Stimulated activated CD4-positive, alpha-beta T cell treated with anti-CD3 and anti-CD28 coated beads, Interleukin-12 subunit alpha, Interleukin-12 subunit beta, amount 100 ng/mL, for 48 hours (primary cell): ENCODE results near the gene FAM167B.

Source experiments
- DNase-seq, 3 donors: peaks; one replicate each; pipeline ENCODE4 v3.0.0-alpha.2; 2020; ENCODE audit warnings: low read depth in 2 of 3, low spot score in 1 of 3

FAM167B gene

DNA sequence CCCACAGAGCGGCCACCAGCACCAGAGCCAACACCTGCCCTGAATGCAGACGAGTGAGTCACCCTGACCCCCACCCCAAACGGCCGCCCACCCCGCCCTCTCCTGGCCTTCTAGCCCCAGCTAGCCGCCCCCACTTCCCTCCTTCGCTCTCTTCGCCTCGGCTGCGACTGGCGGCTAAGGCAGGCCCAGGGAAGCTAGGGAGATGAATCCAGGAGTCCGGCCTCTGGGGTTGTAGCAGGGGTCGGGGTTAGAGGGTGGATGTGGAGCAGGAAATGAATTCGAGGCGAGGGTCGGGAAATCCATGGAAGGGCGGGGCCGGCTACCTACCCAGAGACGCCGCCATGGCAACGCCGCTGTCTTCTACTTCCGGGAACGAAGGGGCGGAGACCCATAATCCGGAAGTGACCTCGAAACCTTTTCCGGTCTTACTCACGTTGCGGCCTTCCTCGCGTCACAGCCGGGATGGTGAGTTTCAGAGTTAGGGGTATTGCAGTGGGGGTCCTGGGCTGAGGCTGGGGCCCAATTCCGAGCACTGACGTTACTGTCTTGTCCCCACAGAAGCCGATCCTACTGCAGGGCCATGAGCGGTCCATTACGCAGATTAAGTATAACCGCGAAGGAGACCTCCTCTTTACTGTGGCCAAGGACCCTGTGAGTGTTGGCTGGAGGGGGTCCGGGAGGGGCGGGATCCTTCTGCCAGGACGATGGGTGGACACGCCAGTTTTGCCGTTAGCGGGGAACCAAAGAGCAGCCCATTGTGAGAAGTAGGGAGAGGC, 24.9 kb upstream of the FAM167B start, which contains the start of the genes EIF3I and TMEM234:
Gene EIF3I (plus strand): TSS at position 428 of the 776 bp plus-strand sequence. CDS start 35 bp downstream, at position 463.
Gene TMEM234 (minus strand): TSS at position 374 of the 776 bp plus-strand sequence. CDS start 31 bp downstream, at position 343.
- DNase-seq = peak; percentile 82 to 91 (median 87)

DNA sequence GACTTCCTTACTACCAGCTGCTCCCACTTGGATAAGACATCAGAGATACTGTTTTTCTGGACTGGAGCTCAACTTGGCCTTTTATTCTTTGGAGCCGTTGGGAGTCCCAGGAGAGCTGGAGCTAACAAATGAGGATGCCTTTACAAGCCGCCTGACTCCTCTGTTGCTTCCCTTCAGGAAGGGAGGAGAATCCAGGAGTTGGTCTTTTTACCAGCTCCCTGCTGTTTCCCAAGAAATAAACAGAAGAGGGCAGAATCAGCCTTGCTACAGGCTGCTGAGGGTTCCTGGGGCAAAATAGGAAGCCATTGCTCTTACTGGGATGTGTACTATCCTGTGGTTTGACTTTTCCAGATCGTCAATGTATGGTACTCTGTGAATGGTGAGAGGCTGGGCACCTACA, 23.3 kb upstream of the FAM167B start:
- no peak for DNase-seq

DNA sequence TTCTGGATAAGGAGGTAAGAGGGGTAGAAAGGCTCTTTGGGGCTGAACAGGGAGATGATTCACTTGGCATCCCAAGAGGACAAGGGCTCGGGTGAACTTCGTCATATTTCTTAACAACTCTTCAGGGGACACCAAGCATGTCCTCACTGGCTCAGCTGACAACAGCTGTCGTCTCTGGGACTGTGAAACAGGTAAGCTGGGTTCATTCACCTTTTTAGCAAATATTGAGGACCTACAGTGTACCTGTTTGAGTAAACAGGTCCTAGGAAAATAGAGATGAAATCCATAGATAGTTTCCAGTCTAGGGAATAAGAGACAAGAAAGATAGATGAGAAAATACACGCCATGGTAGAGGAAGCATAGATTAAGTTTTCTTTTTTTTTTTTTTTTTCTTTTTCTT, 22.7 kb upstream of the FAM167B start:
- DNase-seq = no peak

DNA sequence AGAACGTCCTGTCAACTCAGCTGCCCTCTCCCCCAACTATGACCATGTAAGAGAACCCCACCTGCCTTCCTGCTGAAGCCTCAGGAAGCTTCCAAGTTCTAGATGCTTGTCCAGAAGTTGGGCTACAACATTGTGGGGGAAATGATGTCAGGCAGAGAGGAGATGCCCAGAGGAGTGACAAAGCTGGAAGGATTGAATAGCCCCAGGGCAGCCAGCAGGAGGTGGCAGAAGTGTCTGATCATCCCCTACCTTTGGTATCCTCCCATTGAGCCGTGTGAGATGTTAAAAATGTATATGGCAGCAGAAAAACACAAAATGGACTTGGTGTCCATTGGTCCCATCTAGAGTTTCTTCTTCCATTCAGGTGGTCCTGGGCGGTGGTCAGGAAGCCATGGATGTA, 18.3 kb upstream of the FAM167B start:
- no peak for DNase-seq

DNA sequence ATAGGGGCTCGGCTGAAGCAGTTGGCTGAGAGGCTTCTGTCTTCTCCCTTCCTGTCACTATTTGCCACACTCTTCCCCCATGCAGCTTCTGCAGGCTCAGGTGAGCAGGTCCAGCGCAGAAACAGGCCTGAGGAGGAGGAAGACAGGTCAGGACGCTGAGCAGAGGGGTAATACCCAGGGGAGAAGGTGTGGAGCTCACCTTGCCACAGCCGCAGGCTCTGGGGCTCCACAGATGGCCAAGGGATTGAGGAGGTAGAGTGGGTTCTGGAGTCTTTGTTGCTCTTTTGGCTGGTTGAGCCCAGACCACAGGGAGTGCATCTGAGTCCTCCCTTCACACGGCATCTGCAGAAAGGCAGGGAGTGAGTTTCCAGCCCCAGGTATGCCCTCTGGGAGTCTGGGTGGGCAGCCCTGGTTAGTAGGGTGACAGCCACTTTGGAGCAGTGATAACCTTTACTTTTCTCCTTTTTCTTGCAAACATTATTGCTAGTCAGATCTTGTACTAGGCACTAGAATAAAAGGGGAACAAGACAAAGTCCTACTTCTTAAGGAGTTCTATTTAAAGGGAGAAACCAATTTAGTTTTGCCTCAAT, 15.1 kb upstream of the FAM167B start:
- DNase-seq = no peak

DNA sequence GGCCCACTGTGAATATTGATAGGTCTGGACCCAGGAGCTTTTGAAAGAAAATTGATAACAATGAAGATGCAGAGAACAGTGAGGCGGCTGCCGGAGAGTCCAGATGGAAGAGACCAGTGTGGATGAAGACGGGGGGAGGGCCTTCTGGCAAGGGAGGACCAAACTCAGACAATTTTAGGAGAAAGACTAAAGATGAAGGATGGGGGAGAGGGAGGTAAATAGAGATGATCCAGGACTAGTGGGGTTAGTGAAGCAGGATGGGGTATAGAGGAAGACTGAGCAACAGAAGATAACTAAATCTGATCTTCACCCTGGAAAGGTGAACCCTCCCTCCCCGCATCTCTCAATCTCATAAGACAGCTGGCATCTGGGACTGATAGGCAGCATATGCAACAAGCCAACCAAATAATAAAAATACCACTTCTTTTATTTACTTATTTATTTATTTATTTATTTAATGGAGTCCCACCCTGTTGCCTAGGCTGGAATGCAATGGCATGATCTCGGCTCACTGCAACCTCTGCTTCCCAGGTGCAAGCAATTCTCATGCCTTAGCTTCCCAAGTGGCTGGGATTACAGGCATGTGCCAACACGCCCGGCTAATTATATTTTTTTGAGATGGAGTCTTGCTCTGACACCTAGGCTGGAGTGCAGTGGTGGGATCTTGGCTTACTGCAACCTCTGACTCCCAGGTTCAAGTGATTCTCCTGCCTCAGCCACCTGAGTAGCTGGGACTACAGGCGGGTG, 14.3 kb upstream of the FAM167B start:
- DNase-seq = no peak

DNA sequence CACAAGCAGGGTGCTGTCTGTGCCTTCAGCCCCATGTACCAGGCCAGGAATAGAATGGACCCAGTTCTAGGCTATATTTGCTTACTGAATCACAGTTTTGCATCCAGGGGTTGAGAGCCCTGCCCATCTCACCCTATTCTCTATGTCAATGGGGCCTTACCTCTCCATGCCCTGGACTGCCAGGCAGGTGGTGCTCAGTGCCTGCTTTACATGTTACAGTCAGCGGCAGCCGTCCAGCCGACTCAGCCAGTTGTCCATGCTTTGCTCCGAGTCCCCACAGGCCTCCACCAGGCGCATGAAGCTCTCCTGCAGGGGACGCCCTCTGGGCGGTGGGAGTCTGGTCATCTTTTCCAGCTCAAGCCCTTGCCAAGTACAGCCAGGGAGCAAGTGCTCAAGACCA, 12.2 kb upstream of the FAM167B start:
- no peak for DNase-seq

DNA sequence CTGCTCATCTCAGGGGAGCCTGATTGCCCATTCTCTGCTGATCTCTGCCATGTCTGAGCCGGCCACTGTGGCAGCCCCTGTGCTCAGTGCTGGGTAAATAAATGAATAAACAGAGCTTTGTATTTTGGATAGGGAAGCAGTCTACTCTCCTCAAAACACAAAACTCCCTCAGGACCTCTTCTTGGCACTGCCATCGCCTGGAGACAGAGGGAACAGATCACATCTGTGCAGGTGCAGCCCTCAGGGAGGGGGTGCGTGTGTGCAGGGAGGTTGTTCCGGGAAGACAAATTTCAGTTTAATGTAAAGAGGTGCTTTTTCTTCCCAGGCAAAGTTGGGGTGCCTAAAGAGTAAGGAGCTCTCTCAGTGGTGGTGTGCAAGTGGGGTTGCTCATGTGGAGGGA, 7.7 kb upstream of the FAM167B start:
- DNase-seq = no peak

DNA sequence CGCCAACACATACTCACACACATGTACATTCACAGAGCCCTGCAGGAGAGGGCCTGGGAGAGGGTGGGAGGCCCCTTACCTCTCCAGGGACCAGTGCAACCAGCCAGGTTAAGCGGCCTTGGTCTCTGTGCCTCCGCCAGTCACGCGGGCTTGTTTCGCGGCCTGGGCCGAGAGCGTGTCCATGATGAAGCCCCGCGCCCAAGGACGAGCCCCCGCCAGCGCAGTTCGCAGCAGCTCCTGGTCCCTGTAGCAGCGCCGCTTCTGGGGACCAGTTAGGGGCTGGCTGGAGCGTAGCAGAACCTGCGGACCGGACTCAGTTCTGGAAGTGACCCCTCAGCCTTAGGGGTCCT, 7.3 kb upstream of the FAM167B start:
- no peak for DNase-seq

DNA sequence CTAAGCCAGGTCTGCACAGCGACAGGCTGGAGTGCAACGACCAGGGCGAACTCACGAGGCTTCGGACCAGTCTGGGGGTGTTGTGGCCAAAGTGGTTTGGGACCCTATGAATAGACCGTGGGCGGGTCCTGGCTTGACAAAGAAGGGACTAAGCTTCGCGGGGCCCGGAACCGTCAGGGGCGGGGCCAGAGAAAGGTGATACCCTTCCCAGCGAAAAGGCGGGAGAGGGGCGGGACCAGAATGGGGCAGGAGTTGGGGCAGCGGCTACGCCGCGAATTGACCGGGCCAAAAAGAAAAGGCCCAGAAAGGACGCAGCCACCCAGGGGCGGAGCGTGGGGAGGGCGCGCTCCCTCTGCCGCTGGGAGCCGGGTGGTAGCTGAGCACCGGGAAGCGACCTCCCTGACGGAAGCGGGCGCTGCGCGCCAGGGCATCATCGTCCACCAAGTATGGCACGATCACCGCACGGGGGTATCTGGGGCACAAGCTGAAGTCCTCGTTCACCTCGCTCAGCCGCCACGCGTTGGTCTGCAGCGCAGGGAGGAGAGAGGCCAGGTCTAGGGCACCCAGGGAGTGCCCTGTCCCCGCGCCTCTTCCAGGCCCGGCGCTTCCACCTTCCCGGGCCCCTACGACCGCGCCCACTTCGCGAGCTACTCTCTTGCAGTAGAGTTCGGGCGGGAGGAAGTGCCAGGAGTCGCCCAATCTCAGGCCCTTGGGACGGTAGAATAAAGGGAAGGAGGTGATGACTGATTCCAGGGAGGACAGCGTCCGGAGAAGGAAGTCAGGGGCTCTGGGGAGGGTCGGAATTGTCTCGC, 6.7 kb upstream of the FAM167B start:
- no peak for DNase-seq

DNA sequence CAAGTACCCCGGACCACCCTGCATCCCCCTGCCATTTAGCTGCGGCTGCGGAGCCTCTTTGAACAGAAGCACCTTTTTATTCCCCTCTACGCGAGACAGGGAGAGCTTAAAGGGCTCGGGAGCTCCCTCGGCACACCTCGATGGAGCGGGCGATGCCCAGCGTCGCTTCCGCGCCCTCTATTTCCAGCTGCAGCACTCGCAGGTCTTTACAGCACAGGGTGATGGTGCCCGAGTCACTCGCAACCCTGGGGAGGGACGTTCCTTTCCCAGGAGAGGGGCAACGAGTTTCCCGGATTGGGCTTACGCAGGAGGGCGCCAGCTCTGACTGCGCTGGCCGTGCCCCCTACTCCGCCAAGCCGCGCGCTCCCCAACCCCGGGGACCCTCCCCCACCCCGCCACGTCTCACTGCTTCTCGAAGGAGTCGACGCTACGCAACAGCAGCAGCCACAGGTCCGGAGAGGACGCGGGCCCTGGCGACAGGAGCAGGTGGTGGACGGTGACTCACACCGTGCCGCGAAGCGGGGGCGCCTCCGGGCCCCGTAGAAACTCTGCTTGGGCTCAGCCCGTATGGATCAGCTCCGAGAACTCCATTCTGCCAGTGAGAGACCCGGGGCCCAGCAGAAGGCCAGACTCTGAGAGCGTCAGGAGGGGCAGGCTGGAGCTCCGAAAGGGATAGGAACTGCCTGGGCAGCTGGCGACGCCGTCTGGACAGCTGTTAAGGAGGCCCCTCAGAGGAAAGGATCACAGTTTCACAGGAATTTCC, 5.8 kb upstream of the FAM167B start:
- DNase-seq = no peak

DNA sequence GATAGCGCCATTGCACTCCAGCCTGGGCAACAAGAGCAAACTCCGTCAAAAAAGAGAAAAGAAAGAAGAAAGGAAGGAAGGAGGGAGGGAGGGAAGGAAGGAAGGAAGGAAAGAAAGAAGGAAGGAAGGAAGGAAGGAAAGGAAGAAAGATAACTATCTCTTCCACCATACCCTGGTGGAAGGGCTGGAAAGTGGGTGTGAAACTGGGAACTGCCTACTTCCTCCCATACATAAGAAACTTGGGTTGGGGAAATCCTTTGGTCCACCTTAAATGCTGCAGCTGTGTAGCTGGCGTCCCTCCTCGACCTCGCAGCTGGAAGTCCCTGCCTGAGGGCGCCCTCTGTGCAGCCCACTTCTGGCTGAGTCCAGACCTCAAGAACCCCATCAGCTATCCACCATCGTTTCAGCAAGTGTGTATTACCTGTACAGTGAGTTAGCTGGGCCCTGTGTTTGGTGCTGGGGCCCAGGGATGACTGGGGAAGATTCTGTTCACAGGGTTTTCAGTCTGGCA, 4.6 kb upstream of the FAM167B start:
- DNase-seq = no peak

DNA sequence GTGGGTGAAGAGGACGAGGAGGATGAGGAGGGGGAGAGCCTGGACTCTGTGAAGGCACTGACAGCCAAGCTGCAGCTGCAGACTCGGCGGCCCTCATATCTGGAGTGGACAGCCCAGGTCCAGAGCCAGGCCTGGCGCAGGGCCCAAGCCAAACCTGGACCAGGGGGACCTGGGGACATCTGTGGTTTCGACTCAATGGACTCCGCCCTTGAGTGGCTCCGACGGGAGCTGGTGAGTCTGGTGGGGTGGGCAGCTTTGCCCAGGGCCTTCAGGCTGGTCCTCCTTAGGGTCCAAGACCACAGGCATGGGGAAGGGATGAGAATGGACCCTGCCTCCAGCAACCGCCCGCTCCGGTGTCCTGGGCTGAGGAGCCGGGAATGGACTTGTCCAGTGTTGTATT, 430 bp downstream of the FAM167B start:
- DNase-seq = no peak

DNA sequence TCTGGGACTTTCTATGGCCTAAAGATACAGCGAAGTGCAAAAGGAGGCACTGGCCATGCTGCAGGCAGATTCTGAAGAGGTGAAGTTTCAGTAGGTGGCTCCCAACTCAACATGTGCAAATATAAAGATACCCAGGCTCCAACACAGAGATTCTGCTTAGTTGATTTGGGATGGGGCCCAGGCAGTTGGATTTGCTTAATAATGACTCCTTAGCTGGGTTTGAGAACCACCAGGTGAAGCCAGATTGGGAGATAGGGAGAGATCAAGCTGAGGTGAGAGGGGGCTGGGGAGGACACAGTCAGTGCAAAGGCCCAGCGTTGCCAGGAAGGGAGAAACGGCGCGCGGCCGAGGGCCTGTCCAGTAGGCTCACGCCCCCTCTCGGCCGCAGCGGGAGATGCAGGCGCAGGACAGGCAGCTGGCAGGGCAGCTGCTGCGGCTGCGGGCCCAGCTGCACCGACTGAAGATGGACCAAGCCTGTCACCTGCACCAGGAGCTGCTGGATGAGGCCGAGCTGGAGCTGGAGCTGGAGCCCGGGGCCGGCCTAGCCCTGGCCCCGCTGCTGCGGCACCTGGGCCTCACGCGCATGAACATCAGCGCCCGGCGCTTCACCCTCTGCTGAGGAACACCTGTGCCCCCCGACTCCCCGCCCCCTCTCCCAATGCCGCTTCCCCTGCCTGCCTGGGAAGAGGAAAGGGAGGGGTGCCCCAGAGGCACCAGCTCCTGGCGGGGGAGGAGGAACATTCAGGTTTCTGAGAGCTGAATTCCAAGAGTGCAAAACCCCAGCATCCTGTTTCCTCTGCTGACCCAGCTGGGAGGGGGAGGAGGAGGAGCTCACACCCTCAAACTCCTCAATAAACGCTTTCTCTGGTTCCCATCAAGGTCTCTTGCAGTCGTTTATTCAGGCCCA, 1.2 kb downstream of the FAM167B start:
- DNase-seq = peak; percentile 72 to 81 (median 80)

DNA sequence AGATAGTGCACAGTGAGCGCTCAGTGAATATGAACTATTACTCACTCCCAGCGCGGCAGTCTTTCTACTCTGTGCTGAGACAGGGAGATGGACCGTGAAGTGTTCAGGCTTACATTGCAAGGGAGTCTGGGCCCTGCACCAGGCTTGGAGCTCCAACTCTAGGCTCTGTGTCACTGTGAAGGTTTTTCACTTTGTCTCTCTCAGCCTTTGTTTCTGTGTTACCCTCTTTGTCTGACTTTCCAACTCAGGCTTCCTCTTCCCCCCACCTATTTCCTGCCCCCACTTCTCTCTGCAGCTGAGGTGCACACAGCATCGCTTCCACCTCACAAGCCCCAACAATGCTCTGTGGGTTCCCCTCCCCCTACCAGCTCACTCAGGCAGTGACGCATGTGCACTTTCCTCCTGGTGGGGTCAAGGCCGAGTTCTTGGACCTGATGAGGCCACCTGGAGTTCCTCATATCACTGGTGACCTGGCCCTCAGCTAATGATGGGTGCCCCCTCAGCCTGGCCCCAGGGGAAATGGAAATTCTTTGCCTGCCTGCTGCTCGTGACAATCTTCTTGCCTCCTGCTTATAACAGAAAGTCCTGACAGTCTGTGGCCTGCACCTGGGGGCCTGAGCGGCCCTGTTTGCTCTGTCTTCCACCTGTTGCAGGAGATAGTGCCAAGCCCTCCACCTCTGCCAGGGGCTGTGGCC, 3.0 kb downstream of the FAM167B start:
- DNase-seq = peak; percentile 59 to 70 (median 60)

DNA sequence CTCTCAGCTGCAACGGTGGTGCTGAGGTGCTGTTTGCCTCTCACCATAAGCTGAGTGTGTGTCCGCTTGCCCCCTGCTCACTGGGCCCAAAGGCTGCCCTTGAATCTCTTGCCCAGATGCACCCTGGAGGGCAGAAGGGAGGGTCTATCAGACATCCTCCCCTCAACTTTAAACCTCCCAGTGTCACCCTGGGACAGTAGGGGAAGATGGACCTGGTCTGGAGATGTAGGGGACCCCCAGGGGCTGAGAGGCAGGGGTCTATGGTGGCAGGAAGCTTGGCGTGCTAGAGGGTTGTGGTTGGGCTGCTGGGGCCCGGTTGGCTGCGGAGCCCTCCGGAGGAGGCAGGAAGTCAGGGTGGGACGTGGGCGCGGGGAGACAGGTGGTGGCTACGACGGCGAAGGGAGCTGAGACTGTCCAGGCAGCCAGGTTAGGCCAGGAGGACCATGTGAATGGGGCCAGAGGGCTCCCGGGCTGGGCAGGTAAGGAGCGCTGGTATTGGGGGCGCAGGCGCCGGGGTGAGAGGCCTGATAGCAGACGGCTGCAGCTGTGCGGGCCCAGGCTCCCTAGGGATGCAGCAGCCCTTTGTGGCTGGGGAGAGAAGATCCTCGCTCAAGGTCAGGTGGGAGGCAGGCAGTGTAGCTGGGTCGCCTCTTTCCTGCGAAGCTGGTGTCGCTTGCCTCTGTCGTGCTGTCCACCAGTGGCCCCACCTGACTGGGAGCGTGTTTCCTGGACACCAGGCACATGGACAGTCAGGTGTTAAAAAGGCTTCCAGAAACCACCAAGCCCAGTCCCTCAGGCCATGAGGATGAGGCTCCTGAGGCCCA, 4.1 kb downstream of the FAM167B start, which contains the start of gene LCK:
Gene LCK (plus strand): TSS at position 373 of the 824 bp plus-strand sequence. CDS start 23,065 bp downstream, outside the sequence.
- peak; percentile 66 to 72 (median 68) for DNase-seq
